NCI-H1694 (cell line): ENCODE measurements around the gene MSI2.

Source experiments
- DNase-seq: peaks from one replicate; lab custom pipeline; 2025; lab: John Stamatoyannopoulos, UW

MSI2 gene

GRCh38 chr17:57369509-57369945 lies 113.2 kb downstream of the MSI2 start:
- DNase-seq, result no peak

- DNase-seq, result peak; percentile 16
Observed at GRCh38 chr17:57370037-57370581, 113.8 kb downstream of the MSI2 start.

- DNase-seq, result no peak
Observed at GRCh38 chr17:57370619-57371018, 114.3 kb downstream of the MSI2 start.

GRCh38 chr17:57372156-57372555 lies 115.8 kb downstream of the MSI2 start:
- no peak for DNase-seq

GRCh38 chr17:57373048-57373447 lies 116.7 kb downstream of the MSI2 start:
- DNase-seq, result no peak

- DNase-seq, result no peak
Observed at GRCh38 chr17:57373756-57374155, 117.4 kb downstream of the MSI2 start.

- DNase-seq, result no peak
Observed at GRCh38 chr17:57375040-57375769, 118.9 kb downstream of the MSI2 start.

GRCh38 chr17:57375770-57376225 lies 119.5 kb downstream of the MSI2 start:
- no peak for DNase-seq

GRCh38 chr17:57377094-57377493 lies 120.8 kb downstream of the MSI2 start:
- DNase-seq, result no peak

GRCh38 chr17:57379237-57379894 lies 123.0 kb downstream of the MSI2 start:
- no peak for DNase-seq

- no peak for DNase-seq
Observed at GRCh38 chr17:57379895-57380434, 123.6 kb downstream of the MSI2 start.

GRCh38 chr17:57381498-57381897 lies 125.2 kb downstream of the MSI2 start:
- no peak for DNase-seq

- DNase-seq, result no peak
Observed at GRCh38 chr17:57384219-57384618, 127.9 kb downstream of the MSI2 start.

- DNase-seq, result no peak
Observed at GRCh38 chr17:57385975-57386374, 129.7 kb downstream of the MSI2 start.

GRCh38 chr17:57387575-57387974 lies 131.3 kb downstream of the MSI2 start:
- DNase-seq, result no peak

GRCh38 chr17:57388131-57388725 lies 131.9 kb downstream of the MSI2 start:
- DNase-seq, result no peak

GRCh38 chr17:57389473-57389872 lies 133.2 kb downstream of the MSI2 start:
- DNase-seq, result no peak

- no peak for DNase-seq
Observed at GRCh38 chr17:57391076-57391825, 134.9 kb downstream of the MSI2 start.

GRCh38 chr17:57391857-57392471 lies 135.6 kb downstream of the MSI2 start:
- no peak for DNase-seq

GRCh38 chr17:57393368-57393767 lies 137.0 kb downstream of the MSI2 start:
- DNase-seq, result no peak

- no peak for DNase-seq
Observed at GRCh38 chr17:57394375-57394774, 138.1 kb downstream of the MSI2 start.
